Neural progenitor cell (in vitro differentiated cells): ENCODE data around the gene PTPA. TPM values are rescaled to one million over a fixed set of nuclear protein-coding genes. Genes with fewer than 3 reads are reported as not detected.
A peak's percentile ranks its signal among the peaks of the same experiment; 100 is the strongest.

Experiments used
- DNase-seq: peaks from one replicate; pipeline ENCODE4 v3.0.0-alpha.2; 2016; ENCODE audit warnings: low spot score
- H2AFZ ChIP-seq: fragments of 200-600 bp; sonication (generic); replicated peaks from 2 replicates; pipeline ENCODE4 v1.6.1; 2016; ENCODE audit warnings: antibody characterized with exemption
- H3F3A ChIP-seq: fragments of 200-600 bp; sonication (generic); 2 replicates; pipeline ENCODE4 v1.6.1; 2016; ENCODE audit warnings: antibody characterized with exemption, low read depth
- H3K27ac ChIP-seq: fragments of 200-600 bp; sonication (generic); 2 replicates; pipeline ENCODE4 v1.5.1; 2016; ENCODE audit warnings: mild to moderate bottlenecking
- H3K27me3 ChIP-seq: fragments of 200-600 bp; sonication (generic); 2 replicates; pipeline ENCODE4 v1.6.1; 2016; ENCODE audit warnings: mild to moderate bottlenecking, moderate library complexity
- H3K36me3 ChIP-seq: fragments of 200-600 bp; sonication (generic); 2 replicates; pipeline ENCODE4 v1.5.1; 2016
- H3K4me1 ChIP-seq: fragments of 200-600 bp; sonication (generic); 2 replicates; pipeline ENCODE4 v1.6.1; 2016; ENCODE audit warnings: mixed run types
- H3K4me2 ChIP-seq: fragments of 200-600 bp; sonication (generic); 2 replicates; pipeline ENCODE4 v1.6.1; 2016
- H3K4me3 ChIP-seq: fragments of 200-600 bp; sonication (generic); 2 replicates; pipeline ENCODE4 v1.5.1; 2016
- H3K79me2 ChIP-seq: fragments of 200-600 bp; sonication (generic); 2 replicates; pipeline ENCODE4 v1.6.1; 2016; ENCODE audit warnings: low read depth
- H3K9ac ChIP-seq: fragments of 200-600 bp; sonication (generic); 2 replicates; pipeline ENCODE4 v1.6.1; 2016
- H3K9me3 ChIP-seq: fragments of 200-600 bp; sonication (generic); 2 replicates; pipeline ENCODE4 v1.5.1; 2016; ENCODE audit warnings: low read depth
- H4K20me1 ChIP-seq: fragments of 200-600 bp; sonication (generic); 2 replicates; pipeline ENCODE4 v1.6.1; 2016; ENCODE audit warnings: low read depth
- H3K27ac Mint-ChIP-seq: 3 replicates; pipeline ENCODE4 v1.8.0; 2021; ENCODE audit warnings: mixed read lengths
- H3K27me3 Mint-ChIP-seq: 2 replicates; pipeline ENCODE4 v1.8.0; 2022; ENCODE audit warnings: low read depth, mild to moderate bottlenecking, inconsistent platforms, moderate library complexity, mixed read lengths; ENCODE audit not compliant: insufficient read depth
- H3K36me3 Mint-ChIP-seq: 3 replicates; pipeline ENCODE4 v1.8.0; 2021; ENCODE audit warnings: mixed read lengths
- H3K4me1 Mint-ChIP-seq: 3 replicates; pipeline ENCODE4 v1.8.0; 2021; ENCODE audit warnings: mixed read lengths
- H3K4me3 Mint-ChIP-seq: 3 replicates; pipeline ENCODE4 v1.8.0; 2021; ENCODE audit warnings: mild to moderate bottlenecking, moderate library complexity, mixed read lengths
- H3K9me3 Mint-ChIP-seq: 3 replicates; pipeline ENCODE4 v1.8.0; 2020; ENCODE audit warnings: mixed read lengths
- CTCF ChIP-seq: fragments of 200-600 bp; sonication (generic); IDR thresholded peaks from 2 replicates; pipeline ENCODE4 v1.5.1; 2017; ENCODE audit warnings: antibody characterized with exemption, mild to moderate bottlenecking
- EZH2 ChIP-seq: fragments of 200-600 bp; sonication (generic); IDR thresholded peaks from 2 replicates; pipeline ENCODE4 v1.6.1; 2017; ENCODE audit warnings: antibody characterized with exemption, mild to moderate bottlenecking, moderate library complexity
- EZH2phosphoT487 ChIP-seq: fragments of 200-600 bp; sonication (generic); IDR thresholded peaks from 2 replicates; pipeline ENCODE4 v1.6.1; 2017; ENCODE audit warnings: antibody characterized with exemption
- total RNA-seq: library from RNA; depleted of rRNA; stranded (reverse); fragments of >200 nt; gene quantifications from 2 replicates; pipeline ENCODE4 v1.2.3, GENCODE V29; 2015; ENCODE audit warnings: low replicate concordance

Gene PTPA
- total RNA-seq, 1 donor from 2014 or later, result 82.4 TPM

GRCh38 chr9:129183495-129184218, 72.4 kb downstream of the PTPA start:
- H3K4me1 ChIP-seq, result peaks cover 29% of the 10 kb centered on the region
- H3K27ac ChIP-seq, result no peak overlapping the region
- Mint-ChIP-seq H3K27ac (peak overlapping the region; percentile 14), H3K4me1 (peaks cover 57% of the 10 kb centered on the region), H3K36me3 (no peaks in the 10 kb centered on the region), H3K4me3 (peak overlapping the region; percentile 12), H3K27me3 (peaks cover 13% of the 10 kb centered on the region), H3K9me3 (no peaks in the 10 kb centered on the region)
- DNase-seq, result peak; percentile 59
- H4K20me1 ChIP-seq, result no peaks in the 10 kb centered on the region
- H3K4me3 ChIP-seq, result no peak overlapping the region
- no peaks in the 10 kb centered on the region for H3K79me2 ChIP-seq
- H3K27me3 ChIP-seq, result peaks cover 32% of the 10 kb centered on the region
- H3K9ac ChIP-seq, result no peak overlapping the region
- TF ChIP-seq CTCF (no peak), EZH2phosphoT487 (no peak), EZH2 (no peak)
- H3K4me2 ChIP-seq, result peak overlapping the region; percentile 35
- peaks cover 33% of the 10 kb centered on the region for H3F3A ChIP-seq
- no peaks in the 10 kb centered on the region for H3K36me3 ChIP-seq
- no peak overlapping the region for H2AFZ ChIP-seq
- no peaks in the 10 kb centered on the region for H3K9me3 ChIP-seq

GRCh38 chr9:129184219-129184524, 73.0 kb downstream of the PTPA start:
- no peaks in the 10 kb centered on the region for H3K9me3 Mint-ChIP-seq
- no peak overlapping the region for H2AFZ ChIP-seq
- H3K4me1 ChIP-seq, result peaks cover 28% of the 10 kb centered on the region
- H3K9me3 ChIP-seq, result no peaks in the 10 kb centered on the region
- no peaks in the 10 kb centered on the region for H3K36me3 Mint-ChIP-seq
- H3K27me3 Mint-ChIP-seq, result peaks cover 13% of the 10 kb centered on the region
- H3K4me2 ChIP-seq, result no peak overlapping the region
- peaks cover 27% of the 10 kb centered on the region for H3F3A ChIP-seq
- H4K20me1 ChIP-seq, result no peaks in the 10 kb centered on the region
- DNase-seq, result no peak
- H3K4me1 Mint-ChIP-seq, result peaks cover 52% of the 10 kb centered on the region
- no peak overlapping the region for H3K4me3 Mint-ChIP-seq
- no peaks in the 10 kb centered on the region for H3K79me2 ChIP-seq
- H3K4me3 ChIP-seq, result no peak overlapping the region
- peak overlapping the region; percentile 62 for H3K27ac Mint-ChIP-seq
- H3K27me3 ChIP-seq, result peaks cover 32% of the 10 kb centered on the region
- no peak overlapping the region for H3K9ac ChIP-seq
- no peak overlapping the region for H3K27ac ChIP-seq
- TF ChIP-seq EZH2 (no peak), EZH2phosphoT487 (no peak), CTCF (no peak)
- H3K36me3 ChIP-seq, result no peaks in the 10 kb centered on the region

GRCh38 chr9:129184596-129185122, 73.4 kb downstream of the PTPA start:
- no peaks in the 10 kb centered on the region for H3K9me3 ChIP-seq
- no peak overlapping the region for H3K4me2 ChIP-seq
- no peaks in the 10 kb centered on the region for H3K36me3 Mint-ChIP-seq
- H3K79me2 ChIP-seq, result no peaks in the 10 kb centered on the region
- no peak overlapping the region for H2AFZ ChIP-seq
- no peaks in the 10 kb centered on the region for H4K20me1 ChIP-seq
- no peaks in the 10 kb centered on the region for H3K36me3 ChIP-seq
- H3K4me3 ChIP-seq, result no peak overlapping the region
- no peak for TF ChIP-seq EZH2
- TF ChIP-seq EZH2phosphoT487, result no peak
- TF ChIP-seq CTCF, result no peak
- H3K9ac ChIP-seq, result no peak overlapping the region
- peak overlapping the region; percentile 67 for H3K27ac Mint-ChIP-seq
- no peak overlapping the region for H3K27ac ChIP-seq
- peaks cover 23% of the 10 kb centered on the region for H3F3A ChIP-seq
- no peak for DNase-seq
- H3K4me1 Mint-ChIP-seq, result peaks cover 47% of the 10 kb centered on the region
- H3K27me3 Mint-ChIP-seq, result peaks cover 13% of the 10 kb centered on the region
- H3K4me3 Mint-ChIP-seq, result peak overlapping the region; percentile 39
- H3K4me1 ChIP-seq, result peaks cover 23% of the 10 kb centered on the region
- no peaks in the 10 kb centered on the region for H3K9me3 Mint-ChIP-seq
- peaks cover 28% of the 10 kb centered on the region for H3K27me3 ChIP-seq
